ENCODE results near the gene ADRA1B.
"Not testable (repeated sequence)": the region's sequence is repeated elsewhere in the genome, so short reads cannot be mapped to it uniquely, and the experiment has no call there.

Gene ADRA1B

DNA sequence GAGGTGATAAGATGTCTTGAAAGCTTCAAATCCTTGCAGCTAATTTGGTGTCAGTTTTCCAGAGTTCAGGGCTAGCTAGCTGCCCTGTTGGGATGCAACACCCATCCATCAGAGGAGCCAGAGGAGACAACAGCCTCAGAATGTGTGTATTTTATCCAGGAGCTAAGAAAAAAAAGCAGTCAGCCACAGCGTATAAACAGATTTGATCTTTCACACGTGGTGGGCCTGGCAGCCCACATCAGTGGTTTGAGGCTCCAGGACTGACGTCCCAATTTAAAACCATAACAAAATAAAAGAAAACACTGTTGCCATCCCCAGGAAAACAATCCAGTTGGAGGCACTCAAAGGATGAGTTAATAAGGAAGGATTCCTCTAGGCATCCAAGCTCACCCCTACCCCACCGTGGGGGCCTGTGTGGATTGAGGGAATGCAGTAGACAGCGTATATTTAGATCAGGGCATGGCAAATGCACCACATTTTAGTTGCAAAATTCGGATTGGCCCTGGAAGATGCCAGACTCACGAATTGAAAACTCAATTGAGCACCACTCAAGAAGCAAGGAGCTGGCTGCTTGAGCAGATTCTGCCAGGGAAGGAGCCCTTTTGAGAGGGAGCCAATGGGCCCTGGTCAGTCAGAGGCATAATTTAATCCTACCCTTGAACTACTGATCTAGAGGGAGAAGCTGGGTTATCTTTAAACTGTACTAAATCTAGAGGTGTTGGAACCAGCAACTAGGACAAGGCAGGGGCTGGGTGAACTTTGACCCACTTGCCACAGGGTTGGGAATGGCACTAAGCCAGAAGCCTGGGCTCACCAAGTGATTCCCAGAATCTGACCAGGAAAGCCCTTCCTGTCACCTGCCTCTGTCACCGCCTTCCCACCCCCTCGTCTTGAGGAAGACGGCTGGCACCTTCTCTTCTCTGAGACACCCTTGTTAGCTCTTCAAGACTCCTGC, 17.5 kb downstream of the ADRA1B start:
- no peak for DNase-seq

DNA sequence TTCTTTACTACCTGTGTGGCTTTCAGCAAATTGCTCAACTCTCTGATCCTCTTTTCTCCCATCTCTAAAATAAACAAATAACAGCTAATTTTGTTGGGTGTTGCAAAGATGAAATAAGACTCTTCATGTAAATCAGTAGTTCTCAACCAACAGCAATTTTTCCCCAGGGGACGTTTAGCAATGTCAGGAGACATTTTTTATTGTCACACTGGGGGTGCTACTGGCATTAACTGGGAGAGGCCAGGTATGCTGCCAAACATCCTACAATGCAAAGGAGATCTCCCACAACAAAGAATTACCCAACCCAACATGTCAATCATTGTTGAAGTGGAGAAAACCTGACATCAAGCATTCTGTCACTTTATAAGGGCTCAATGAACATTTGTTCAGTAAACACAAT, 19.7 kb downstream of the ADRA1B start:
- no peak for DNase-seq

DNA sequence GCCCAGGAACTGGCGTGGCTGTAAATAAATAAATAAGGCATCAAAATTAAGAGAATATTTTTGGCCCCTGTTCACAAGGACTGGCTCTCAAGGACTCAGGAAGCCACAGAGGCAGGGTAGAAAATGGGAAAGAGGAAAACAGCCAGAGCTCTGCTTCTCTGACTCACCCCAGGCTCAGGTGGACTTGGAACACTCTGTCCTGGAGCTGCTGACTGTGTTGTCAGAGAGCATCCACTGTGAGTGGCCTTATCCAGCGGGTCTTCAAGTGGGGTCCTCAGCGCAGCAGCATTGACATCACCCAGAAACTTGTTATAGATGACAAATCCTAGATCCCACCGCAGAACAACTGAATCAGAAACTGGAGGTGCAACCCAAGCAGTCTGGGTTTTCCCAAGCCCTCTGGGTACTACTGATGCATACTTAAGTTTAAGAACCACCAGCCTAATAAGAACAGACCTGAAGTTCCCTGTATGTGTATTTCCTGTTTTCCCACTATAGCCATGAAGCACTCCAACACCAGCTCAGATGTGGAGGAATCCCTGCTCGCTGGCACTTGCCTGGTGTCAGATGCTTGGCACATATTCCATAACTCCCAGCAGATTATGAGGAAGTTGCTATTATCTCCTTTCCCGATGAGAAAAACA, 20.5 kb downstream of the ADRA1B start:
- no peak for DNase-seq

DNA sequence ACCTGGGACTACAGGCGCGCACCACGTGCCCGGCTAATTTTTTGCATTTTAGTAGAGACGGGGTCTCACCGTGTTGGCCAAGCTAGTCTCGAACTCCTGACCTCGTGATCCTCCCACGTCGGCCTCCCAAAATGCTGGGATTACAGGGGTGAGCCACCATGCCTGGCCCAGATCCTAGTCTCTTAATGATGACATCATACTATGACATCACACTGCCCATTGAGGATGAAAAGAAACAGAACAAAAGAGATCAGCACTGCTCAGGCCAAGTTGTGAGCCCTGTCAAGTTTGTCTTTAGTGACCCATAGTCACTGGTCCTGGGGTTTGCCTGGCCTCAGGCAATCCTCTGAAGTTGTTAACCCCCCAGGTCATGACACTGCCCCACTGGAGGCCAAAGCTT, 21.3 kb downstream of the ADRA1B start:
- no peak for DNase-seq

DNA sequence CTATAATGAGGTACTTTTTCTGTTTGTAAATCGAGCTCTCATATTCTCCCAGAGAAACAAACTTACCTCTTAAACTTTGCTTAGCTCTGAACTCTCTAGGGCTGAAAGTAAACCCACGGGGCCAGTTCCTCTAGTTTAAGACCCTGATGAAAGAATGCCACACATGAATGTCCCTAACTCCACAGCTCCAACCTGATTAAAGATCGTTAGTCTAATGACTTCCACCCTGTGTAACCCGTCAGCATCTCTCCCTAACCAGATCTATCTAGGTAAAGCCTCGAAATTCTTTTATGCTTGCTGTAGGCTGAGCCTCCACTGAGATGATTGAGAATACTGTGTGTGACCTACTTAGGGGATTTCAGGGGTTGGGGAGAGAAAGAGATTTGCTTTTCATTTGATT, 27.0 kb downstream of the ADRA1B start:
- no peak for DNase-seq

DNA sequence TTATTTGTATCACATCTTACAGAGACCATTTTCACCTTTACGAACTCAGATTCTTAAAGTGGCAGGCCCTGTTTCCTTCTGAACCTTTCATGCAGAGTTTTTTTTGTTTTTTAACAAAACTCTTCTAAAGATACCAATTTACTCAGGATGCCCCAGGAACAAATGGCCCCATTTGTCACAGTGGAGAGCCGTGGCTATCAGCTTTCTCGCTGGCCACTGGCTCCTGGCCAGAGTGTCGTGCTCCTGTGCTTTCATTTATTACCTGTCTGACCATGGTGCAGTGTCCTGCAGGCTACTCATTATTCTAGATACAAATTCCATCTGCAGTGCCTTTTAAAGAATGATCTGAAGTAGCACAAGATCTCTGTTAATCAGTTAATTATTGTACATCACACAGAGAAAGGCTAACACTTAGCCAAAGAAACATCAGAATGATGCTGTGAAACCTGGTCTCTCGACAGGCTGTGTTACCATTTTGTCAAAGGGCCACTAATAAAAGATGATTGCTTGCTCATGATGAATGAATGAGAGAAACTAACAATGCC, 27.8 kb downstream of the ADRA1B start:
- DNase-seq, result no peak

DNA sequence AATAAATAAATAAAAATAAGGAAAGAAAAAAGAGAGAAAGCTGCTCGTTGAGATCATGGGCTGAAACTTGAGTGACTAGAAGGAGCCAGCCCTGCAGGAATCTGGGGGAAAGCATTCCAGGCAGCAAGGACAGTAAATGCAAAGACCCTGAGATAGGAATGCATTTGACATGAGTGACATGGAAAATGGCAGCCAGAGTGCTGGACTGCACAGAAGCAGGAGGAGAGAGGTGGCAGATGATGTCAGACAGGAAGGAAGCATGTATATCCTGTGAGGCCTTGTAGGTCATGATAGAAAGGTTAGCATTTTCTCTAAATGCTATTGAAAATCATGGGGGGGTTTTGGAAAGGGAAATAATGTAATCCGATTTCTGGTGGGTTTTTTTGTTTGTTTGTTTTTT, 29.1 kb downstream of the ADRA1B start:
- DNase-seq, result no peak

DNA sequence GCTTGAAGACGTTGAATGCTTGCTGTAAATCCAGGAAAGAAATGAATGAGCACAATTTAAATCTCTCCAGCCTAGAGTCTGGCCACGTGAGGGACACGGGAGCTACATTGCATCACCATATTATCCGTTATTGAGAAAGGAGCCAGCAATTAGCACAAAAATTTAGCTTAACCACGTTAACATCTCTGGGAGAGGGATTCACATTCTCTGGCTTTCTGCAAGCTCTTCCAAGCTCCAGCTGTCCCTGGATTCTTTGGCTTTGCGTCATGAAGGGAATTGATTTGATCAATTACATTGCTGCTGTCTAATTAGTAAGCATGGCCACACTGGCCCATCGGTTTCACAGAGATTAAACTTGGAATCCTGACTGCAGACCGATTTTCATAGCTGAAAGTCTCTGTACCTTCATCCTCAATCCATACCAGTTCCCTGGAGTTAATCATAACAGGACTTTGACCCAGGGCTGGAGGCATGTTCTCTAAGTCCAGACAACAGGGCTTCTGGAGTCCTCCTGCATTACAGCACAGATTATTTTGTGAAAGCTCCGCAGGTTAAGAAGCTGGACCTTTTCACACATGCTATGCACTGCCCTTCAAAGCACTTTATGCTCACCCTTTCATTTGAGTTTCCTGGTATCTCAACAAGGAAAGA, 31.6 kb downstream of the ADRA1B start:
- no peak for DNase-seq

DNA sequence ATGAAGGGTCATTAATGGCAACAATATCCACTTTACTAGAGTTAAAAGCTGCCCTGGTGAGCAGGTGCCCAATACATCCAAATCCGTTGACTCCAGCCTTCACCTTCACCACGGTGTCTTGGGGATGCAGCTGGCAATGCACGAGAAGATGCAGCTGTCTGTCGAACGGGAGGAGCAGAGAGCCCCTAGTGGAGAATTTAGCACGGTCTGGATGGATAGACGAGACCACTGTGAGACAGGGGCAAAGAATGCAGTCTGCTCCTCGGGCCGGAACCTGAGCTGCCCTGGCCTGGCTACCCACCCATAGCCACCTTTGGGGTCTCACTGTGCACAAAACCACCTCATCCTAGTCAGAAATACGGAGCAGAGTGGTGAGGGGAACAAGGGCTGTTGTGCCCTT, 35.1 kb downstream of the ADRA1B start:
- DNase-seq, result no peak

DNA sequence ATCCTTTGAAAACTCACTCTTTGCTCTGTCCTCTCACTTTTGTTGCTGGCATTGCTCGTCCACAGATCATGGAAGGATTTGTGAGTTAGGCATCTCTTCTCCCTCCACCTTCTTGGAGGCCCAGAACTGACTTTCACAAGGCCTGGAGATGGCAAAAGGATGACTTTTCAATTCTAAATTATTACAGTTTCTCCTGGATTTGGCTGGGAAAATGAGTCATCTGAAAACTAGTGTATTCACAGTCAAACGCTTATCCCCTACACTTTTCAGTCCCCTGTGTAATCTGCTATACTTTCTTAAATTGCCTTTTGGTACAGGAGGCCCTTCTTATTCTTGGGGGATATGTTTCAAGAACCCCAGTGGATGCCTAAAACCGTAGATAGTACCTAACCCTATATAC, 35.6 kb downstream of the ADRA1B start:
- no peak for DNase-seq

DNA sequence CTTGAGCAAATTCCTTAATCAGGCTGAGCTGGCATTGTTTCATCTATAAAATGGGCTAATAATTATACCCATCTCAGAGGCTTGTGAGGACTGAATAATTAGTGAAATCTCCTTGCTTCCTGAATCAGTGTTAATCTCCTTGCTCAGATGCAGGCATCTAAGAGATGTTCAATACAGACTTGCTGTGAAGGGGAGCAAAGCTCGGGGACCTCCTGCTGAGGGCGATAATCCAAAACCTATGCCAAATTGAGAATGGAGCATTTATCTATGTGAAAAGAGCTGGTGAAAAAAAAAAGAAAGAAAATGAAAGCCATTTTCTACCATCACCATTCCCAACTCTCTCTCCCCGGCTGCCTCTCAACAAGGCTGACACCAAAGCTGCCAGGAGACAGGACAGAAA, 37.3 kb downstream of the ADRA1B start:
- DNase-seq, result no peak

DNA sequence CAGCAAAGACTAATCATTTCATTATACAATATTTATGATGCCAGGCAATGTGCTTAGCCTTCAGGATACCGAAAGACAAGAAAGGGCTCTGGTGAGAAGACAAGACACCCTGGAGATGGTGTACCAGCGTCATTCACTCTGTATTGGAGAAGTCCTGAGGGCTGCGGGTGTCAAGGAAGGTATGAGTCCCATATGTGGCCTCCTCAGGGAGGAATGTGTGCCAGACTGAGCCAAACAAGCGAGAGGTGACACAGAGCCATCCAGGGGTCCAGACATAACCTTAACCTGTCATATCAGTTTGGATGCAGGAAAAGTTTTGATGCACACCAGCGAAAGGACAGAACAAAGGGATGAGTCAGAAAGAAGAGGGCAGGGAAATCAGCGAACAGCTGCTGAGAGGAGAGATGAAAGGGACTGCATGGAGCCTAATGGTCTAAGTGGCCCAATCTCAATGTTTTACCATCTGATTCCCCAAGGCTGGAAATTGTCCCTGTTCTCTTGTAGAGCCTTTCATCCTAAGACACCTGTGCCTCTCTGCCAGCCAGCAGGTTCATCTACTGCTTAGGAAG, 38.9 kb downstream of the ADRA1B start:
- no peak for DNase-seq

DNA sequence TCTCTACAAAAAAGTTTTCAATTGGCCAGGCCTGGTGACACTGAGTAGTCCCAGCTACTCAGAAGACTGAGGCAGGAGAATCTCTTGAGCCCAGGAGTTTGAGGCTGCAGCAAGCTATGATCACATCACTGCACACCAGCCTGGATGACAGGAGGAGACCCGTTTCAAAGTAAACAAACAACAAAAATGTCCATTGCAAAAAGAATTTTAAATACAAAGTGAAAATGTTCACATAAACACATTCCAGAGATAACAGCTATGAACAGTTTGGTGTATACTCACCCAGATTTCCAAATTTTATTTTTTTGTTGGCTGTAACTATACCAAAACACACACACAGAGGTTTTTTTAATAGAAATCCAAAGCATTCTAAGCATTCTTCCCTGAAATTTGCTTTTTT, 39.8 kb downstream of the ADRA1B start:
- no peak for DNase-seq

DNA sequence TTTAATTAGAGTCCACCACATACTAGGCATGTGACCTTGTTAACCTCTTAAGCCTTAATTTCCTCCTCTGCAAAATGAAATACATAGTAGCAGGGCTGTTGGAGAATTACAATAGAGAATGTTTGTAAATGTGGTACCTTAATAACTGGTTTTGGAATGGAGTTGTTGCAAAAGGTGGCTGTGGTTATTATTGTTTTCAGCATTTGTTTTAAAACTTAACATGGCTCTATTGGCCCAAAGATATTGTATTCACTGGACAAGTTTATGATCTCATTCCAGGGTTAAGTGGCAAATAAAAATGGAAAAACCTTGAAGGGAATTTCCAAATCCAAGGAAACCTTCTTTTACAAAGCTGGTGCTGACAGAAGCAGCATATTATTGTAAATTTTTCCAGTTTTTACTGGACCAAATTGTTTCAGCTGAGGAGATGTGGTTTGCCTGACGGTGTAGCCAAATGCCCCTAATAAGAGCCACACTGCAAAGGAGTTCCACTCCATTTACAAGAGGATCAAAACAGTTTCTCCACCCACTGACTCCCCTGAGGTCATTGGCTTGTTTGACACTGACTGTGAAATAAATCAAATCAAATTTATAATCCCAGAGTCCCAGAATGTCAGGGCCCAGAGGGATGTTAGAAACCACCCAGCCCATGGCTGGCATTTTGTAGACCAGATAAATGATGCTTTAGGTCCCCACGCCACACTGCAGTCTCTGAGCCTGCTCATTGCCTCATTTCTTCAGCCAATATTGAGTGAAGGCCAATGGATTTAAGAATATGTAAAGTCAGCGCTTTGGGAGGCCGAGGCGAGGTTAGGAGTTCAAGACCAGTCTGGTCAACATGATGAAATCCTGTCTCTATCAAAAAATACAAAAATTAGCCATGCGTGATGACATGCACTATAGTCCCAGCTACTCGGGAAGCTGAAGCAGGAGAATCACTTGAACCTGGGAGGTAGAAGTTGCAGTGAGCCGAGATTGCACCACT, 45.2 kb downstream of the ADRA1B start:
- DNase-seq, result no peak

DNA sequence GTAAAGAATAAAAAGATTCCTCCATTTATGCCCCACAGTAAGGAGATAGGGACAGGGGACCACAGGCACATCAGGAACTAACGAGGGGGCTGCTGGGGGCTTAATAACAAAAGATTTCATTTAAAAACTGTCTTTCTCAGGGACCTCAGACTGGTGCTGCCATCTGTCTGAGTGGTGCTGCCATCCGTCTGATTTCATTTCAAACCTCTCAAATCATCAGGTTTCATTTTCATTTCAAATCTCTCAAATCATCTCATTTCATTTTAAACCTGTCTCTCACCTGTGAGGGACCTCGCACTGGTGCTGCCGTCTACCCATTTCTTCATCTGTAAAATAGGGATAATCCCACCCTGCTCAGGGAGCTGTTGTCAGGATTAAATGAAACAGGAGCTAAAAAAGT, 45.9 kb downstream of the ADRA1B start:
- no peak for DNase-seq

DNA sequence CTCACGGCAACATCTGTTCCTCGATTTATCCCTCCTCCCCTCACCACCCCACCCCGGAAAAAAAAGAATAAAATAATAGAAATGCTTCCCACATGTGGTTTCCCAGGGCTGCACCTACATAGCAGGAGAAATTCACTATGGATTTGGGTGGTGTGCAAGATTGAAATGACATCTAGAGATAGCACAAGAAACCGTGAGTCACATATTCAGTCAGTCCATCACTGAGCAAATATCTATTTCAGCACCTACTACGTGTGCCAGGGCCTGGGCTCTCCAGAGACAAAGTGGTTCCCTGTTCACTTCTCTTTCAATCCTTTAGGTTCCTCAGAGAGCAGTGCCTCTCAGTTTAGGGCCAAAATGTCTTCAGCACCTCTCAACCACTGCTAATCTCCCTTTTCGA, 47.7 kb downstream of the ADRA1B start:
- DNase-seq, result no peak

DNA sequence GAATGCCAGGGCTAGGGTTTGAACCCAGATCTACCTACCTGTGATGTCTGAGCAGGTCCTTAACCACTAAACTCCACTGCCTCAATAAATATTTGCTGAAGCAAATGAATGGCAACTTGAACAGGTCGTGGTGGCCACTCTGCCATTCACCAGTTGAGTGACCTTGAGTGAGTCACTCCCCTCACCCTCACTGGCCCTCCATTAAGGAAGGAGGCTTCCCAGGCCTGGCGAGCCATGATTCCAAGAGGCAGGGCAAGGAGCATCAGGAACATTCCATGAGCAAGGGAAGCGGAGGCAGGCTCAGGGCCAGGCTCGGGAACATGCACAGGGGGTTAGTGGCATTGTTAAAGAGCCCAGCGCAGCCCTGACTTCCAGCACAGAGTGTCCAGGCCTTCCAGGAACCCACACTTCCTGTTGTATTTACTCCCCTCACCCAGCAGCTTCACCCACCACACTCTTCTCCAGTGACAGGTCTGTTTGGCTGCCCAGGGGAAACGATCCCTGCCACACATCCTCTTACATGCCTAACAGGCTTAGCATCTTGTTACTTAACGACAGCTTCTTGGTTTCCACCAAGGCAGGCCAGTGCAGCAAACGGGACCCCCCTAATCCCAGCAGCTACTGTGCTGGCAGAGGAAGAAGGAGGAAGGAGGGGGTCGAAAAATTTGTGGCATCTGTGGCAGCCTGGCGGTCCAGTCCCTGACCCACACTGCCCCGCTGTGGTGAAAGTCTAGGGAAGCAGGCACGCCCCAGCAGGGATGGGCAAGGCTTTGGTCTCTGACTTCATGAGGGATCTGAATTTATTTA, 49.0 kb downstream of the ADRA1B start:
- no peak for DNase-seq

DNA sequence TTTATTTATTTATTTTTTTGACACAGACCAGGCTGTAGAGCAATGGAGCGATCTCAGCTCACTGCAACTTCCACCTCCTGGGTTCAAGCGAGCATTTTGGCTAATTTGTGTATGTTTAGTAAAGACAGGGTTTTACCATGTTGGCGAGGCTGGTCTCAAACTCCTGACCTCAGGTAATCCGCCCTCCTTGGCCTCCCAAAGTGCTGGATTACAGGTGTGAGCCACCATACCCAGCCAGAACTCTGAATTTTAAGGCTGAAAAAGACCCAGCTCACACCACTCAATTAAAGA, 49.5 kb downstream of the ADRA1B start:
- DNase-seq, result not testable (repeated sequence)

DNA sequence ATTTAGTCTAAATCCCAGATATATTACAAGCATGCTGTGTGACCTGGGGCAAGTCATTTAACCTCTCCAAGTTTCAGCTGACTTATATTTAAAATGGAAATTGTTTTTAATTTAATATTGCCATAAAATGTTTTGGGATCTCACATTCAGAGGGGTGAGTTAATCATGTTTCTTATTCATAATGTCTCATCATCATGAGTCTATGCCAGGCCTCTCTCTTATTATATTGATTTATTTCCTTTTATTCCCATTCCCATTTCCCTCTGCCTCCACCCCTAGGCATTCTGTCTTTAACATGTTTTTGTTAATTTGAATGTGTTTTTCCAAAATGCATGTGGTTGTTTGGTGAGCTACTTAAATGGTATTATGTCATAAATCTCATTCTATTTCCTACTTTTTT, 53.7 kb downstream of the ADRA1B start:
- DNase-seq, result no peak

DNA sequence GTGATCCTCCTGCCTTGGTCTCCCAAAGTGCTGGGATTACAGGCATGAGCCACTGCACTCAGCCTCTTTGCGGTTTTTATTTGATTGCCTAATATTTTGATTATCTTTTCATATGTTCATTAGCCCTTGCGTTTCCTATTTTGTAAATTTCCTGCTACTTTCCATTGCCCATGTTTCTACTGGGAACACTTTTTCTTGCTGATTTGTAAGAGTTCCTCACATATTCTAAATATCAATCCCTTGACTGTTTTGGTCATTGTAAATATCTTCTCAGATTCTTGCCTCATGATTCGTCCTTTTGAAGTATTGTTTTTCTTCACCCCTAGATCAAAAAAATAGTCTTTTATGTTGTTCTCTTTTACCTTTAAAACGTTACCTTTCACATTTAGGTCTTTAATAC, 54.8 kb downstream of the ADRA1B start:
- no peak for DNase-seq

DNA sequence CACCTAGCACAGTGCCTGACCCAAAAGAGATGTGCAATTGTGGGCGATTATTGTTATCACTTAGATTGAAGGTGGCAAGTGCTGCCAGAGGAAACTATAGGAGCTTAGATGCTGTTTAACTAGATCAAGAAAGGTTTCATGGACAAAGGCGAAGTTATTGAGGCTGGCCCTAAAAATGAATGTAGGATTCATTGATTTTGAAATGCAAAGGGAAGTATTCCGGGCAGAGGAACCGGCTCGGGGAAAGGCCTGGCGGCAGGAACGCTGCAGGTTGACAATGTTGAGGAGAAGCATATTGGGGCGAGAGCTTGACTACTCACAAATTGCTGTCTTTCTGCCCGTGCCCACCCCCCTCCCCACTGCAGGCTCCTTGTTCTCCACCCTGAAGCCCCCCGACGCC, 55.2 kb downstream of the ADRA1B start:
- DNase-seq, result no peak
